GM12801 (cell line): ENCODE data around the gene PITX3.

ENCODE experiments used
- TF ChIP-seq, protein P1 (sequence below): IDR thresholded peaks from one replicate; pipeline ENCODE4 v1.5.1; 2011; ENCODE audit warnings: control low read depth; ENCODE audit not compliant: insufficient read length; ENCODE audit errors: extremely low read depth

The PITX3 gene

DNA sequence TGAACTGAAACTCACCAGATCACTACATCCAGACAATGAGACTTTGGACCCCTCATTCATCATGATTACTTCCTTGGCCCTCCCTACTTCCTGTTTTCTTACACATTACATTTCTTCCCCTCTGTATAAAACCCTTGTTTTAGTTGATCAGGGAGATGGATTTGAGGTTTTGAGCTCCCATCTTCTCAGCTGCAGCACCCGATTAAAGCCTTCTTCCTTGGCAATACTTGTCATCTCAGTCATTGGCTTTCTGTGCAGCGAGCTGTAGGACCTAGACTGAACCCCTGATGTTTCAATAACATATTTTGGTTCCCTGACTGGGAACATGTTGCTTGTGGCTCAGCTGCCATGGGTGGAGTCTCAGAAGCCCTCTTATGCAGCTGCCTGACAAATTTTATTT is 56.0 kb downstream of the PITX3 start:
- TF ChIP-seq, protein P1, sequence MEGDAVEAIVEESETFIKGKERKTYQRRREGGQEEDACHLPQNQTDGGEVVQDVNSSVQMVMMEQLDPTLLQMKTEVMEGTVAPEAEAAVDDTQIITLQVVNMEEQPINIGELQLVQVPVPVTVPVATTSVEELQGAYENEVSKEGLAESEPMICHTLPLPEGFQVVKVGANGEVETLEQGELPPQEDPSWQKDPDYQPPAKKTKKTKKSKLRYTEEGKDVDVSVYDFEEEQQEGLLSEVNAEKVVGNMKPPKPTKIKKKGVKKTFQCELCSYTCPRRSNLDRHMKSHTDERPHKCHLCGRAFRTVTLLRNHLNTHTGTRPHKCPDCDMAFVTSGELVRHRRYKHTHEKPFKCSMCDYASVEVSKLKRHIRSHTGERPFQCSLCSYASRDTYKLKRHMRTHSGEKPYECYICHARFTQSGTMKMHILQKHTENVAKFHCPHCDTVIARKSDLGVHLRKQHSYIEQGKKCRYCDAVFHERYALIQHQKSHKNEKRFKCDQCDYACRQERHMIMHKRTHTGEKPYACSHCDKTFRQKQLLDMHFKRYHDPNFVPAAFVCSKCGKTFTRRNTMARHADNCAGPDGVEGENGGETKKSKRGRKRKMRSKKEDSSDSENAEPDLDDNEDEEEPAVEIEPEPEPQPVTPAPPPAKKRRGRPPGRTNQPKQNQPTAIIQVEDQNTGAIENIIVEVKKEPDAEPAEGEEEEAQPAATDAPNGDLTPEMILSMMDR, result no peak

DNA sequence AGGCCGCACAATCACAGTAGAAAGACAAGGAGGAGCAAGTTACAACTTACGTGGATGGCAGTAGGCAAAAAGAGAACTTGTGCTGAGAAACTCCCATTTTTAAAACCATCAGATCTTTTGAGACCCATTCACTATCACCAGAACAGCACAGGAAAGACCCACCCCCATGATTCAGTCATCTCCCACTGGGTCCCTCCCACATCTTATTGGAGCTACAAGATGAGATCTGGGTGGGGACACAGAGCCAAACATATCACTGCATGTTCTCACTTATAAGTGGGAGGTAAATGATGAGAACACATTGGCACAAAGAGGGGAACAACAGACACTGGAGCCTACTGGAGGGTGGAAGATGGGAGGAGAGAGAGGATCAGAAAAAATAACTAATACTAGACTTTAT is 56.7 kb downstream of the PITX3 start:
- TF ChIP-seq, protein P1, result no peak
